OCI-LY7 (cell line): ENCODE results near the gene MMP24OS.

Experiments
- EZH2phosphoT487 ChIP-seq: fragments of 200-600 bp; sonication (generic); IDR thresholded peaks from 2 replicates; pipeline ENCODE4 v1.6.1; 2018; ENCODE audit warnings: low read depth, borderline replicate concordance, mild to moderate bottlenecking, mixed run types, antibody characterized with exemption, low read length, moderate library complexity, mixed read lengths
- TF ChIP-seq, protein P1 (sequence below): fragments of 200-600 bp; sonication (generic); conservative IDR thresholded peaks from 2 replicates; pipeline ENCODE4 v1.5.1; 2014; ENCODE audit warnings: mild to moderate bottlenecking, antibody characterized with exemption, low read length, moderate library complexity, mixed read lengths

DNA sequence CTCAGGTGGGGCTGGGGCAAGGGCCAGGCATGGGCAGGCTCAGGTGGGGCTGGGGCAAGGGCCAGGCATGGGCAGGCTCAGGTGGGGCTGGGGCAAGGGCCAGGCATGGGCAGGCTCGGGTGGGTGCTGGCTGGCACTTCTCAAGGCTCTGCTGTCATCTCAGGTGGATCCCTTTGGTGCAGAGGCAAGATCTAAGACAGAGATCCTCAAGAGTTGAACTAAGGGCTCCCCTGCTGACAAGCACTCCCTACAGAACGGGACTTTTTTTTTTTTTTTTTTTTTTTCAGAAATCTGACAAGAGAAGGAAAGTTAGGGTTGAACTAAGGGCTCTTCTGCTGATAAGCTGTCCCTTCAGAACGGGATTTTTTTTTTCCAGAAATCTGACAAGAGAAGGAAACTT is 24.9 kb downstream of the MMP24OS start:
- TF ChIP-seq, protein P1, sequence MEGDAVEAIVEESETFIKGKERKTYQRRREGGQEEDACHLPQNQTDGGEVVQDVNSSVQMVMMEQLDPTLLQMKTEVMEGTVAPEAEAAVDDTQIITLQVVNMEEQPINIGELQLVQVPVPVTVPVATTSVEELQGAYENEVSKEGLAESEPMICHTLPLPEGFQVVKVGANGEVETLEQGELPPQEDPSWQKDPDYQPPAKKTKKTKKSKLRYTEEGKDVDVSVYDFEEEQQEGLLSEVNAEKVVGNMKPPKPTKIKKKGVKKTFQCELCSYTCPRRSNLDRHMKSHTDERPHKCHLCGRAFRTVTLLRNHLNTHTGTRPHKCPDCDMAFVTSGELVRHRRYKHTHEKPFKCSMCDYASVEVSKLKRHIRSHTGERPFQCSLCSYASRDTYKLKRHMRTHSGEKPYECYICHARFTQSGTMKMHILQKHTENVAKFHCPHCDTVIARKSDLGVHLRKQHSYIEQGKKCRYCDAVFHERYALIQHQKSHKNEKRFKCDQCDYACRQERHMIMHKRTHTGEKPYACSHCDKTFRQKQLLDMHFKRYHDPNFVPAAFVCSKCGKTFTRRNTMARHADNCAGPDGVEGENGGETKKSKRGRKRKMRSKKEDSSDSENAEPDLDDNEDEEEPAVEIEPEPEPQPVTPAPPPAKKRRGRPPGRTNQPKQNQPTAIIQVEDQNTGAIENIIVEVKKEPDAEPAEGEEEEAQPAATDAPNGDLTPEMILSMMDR: no peak
- TF ChIP-seq EZH2phosphoT487: no peak
